Stomach (tissue), 4 donors: ENCODE measurements around the gene MOCS2.

ENCODE experiments used
- POLR2AphosphoS5 ChIP-seq, 3 donors: sonication (generic); formaldehyde crosslinking; IDR thresholded peaks; one replicate each; pipeline ENCODE4 v1.6.1; 2016; ENCODE audit warnings: antibody characterized with exemption in 3 of 3
- TF ChIP-seq, protein P1 (sequence below), 7 experiments: fragments of 450-650 bp in 4 of 7; fragments of 200-600 bp in 3 of 7; sonication (generic) in 3 of 7; IDR thresholded peaks; one replicate each; pipeline ENCODE4 v1.5.1; 2016 to 2019; ENCODE audit warnings: antibody characterized with exemption in 7 of 7, control low read depth in 2 of 7, mild to moderate bottlenecking in 1 of 7

DNA sequence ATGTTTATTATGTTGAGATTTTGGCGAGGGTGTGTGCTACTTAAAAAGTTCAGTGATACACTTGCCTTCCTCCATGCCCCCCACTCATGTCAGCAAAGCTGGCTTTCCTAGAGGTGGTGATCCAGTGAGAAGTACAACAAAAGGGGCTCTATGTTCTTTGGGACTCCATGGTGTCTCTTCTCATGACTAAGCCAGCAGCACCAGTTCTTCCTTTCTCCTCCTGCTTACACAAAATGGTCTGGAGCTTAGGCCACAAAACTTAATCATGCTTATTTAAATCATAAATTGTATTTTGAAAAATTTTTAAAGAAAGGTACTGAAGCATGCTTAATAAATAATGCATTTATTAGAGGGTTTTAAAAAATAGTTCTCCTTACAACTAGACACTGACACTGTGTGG is 22.4 kb downstream of the MOCS2 start:
- TF ChIP-seq, protein P1, sequence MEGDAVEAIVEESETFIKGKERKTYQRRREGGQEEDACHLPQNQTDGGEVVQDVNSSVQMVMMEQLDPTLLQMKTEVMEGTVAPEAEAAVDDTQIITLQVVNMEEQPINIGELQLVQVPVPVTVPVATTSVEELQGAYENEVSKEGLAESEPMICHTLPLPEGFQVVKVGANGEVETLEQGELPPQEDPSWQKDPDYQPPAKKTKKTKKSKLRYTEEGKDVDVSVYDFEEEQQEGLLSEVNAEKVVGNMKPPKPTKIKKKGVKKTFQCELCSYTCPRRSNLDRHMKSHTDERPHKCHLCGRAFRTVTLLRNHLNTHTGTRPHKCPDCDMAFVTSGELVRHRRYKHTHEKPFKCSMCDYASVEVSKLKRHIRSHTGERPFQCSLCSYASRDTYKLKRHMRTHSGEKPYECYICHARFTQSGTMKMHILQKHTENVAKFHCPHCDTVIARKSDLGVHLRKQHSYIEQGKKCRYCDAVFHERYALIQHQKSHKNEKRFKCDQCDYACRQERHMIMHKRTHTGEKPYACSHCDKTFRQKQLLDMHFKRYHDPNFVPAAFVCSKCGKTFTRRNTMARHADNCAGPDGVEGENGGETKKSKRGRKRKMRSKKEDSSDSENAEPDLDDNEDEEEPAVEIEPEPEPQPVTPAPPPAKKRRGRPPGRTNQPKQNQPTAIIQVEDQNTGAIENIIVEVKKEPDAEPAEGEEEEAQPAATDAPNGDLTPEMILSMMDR (IDR thresholded peaks at IDR 0.05): no peak
- no peak for TF ChIP-seq POLR2AphosphoS5 (IDR thresholded peaks at IDR 0.05)
